ENCODE measurements around the gene SRP9. TPM values are rescaled to one million over a fixed set of nuclear protein-coding genes. Genes with fewer than 3 reads are reported as not detected.

Gene SRP9
- total and polyA plus RNA-seq, 2 experiments from 2014 or later: 640 to 728 TPM

DNA sequence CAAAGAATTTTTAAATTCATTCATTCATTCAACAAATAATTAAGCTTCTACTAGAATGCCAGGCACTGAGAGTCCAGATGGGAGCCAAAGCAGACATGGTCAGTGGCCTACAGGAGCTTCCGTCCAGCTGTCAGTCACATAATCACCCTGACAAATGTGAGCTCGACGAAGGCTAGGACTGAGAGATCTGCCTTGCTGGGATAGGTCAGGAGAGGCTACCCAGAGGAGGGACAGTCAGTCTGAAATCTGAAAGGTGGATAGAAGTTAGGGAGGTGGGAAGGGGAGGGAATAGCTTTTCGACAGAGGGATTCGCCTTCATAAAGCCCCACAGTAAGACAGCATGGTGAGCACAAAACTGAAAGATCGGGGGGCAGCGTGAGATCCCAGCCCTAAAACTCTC lies 40.6 kb downstream of the SRP9 start (continued):
- TF ChIP-seq, protein P1, sequence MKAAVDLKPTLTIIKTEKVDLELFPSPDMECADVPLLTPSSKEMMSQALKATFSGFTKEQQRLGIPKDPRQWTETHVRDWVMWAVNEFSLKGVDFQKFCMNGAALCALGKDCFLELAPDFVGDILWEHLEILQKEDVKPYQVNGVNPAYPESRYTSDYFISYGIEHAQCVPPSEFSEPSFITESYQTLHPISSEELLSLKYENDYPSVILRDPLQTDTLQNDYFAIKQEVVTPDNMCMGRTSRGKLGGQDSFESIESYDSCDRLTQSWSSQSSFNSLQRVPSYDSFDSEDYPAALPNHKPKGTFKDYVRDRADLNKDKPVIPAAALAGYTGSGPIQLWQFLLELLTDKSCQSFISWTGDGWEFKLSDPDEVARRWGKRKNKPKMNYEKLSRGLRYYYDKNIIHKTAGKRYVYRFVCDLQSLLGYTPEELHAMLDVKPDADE (IDR thresholded peaks at IDR 0.05): no peak
- TF ChIP-seq POLR2AphosphoS5 (IDR thresholded peaks at IDR 0.05; ENCODE audit: low read depth): no peak
- TF ChIP-seq STAT1 (IDR thresholded peaks at IDR 0.05; ENCODE audit: unreplicated experiment): no peak
- TF ChIP-seq, protein P2, sequence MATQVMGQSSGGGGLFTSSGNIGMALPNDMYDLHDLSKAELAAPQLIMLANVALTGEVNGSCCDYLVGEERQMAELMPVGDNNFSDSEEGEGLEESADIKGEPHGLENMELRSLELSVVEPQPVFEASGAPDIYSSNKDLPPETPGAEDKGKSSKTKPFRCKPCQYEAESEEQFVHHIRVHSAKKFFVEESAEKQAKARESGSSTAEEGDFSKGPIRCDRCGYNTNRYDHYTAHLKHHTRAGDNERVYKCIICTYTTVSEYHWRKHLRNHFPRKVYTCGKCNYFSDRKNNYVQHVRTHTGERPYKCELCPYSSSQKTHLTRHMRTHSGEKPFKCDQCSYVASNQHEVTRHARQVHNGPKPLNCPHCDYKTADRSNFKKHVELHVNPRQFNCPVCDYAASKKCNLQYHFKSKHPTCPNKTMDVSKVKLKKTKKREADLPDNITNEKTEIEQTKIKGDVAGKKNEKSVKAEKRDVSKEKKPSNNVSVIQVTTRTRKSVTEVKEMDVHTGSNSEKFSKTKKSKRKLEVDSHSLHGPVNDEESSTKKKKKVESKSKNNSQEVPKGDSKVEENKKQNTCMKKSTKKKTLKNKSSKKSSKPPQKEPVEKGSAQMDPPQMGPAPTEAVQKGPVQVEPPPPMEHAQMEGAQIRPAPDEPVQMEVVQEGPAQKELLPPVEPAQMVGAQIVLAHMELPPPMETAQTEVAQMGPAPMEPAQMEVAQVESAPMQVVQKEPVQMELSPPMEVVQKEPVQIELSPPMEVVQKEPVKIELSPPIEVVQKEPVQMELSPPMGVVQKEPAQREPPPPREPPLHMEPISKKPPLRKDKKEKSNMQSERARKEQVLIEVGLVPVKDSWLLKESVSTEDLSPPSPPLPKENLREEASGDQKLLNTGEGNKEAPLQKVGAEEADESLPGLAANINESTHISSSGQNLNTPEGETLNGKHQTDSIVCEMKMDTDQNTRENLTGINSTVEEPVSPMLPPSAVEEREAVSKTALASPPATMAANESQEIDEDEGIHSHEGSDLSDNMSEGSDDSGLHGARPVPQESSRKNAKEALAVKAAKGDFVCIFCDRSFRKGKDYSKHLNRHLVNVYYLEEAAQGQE (IDR thresholded peaks at IDR 0.05; ENCODE audit: unreplicated experiment): no peak
- no peak for TF ChIP-seq EZH2phosphoT487 (IDR thresholded peaks at IDR 0.05; ENCODE audit: unreplicated experiment)
- TF ChIP-seq JUNB (IDR thresholded peaks at IDR 0.05; ENCODE audit: unreplicated experiment): no peak
- no peak for TF ChIP-seq ZNF114 (CRISPR knock-in tag; IDR thresholded peaks at IDR 0.05)

DNA sequence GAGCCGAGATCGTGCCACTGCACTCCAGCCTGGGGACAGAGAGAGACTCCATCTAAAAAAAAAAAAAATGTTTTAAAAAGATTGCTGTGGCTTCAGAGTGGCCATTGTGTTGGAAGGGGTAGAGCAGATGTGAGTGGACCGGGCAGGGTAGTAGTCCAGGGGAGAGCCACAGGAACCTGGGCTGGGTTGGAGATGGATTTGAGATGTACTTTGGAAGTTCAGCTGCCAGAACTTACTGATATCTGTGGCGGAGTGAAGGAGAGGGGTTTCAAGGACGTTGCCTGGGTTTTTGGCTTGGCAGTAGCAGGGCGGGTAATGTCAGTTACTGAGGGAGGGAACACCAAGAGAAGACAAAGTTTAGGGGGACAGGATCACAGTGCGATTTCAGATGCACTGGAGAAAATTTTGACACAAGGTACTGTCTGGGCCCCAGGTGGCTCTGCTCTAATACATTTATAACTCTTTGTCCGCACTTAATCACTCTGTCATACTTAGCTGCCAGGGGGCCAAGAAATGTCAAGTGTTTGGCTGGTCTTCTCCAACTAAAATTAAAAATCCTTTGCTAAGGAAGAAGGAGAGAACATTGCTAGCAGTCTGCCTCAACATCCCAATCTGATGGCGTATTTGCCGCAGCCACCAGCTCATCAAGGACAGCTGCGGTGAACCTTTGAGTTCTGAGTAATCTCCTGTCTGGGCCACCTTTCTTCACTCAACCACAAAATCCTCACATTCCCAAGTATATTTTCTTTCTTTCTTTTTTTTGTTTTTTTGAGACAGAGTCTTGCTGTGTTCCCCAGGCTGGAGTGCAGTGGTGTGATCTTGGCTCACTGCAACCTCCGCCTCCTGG lies 41.9 kb downstream of the SRP9 start:
- no peaks in the 10 kb centered on the region for H3K27me3 ChIP-seq (ENCODE audit: insufficient read depth)
- H3K9me3 Mint-ChIP-seq: no peaks in the 10 kb centered on the region
- H4K20me1 ChIP-seq (replicated peaks; ENCODE audit: insufficient read depth): no peaks in the 10 kb centered on the region; the same call in none of the 2 replicates
- no peak overlapping the region for H3K4me3 Mint-ChIP-seq
- DNase-seq (ENCODE audit: low spot score) (no peak), ATAC-seq (no peak)
- H3F3A ChIP-seq (replicated peaks; ENCODE audit: low read depth): 0 out of 2 replicates have a peak, but pooled peaks cover 6% of the 10 kb centered on the region
- no peak overlapping the region for H2AFZ ChIP-seq
- peak overlapping the region; percentile 43 for H3K27ac Mint-ChIP-seq
- H3K4me1 ChIP-seq (ENCODE audit: insufficient read depth): peaks cover 41% of the 10 kb centered on the region
- peaks cover 68% of the 10 kb centered on the region for H3K79me2 ChIP-seq (replicated peaks; ENCODE audit: insufficient read depth)
- peaks cover 50% of the 10 kb centered on the region for H3K4me1 Mint-ChIP-seq
- H3K27me3 Mint-ChIP-seq (ENCODE audit: insufficient read depth, low read depth, poor library complexity): peaks cover 2% of the 10 kb centered on the region
- no peak overlapping the region for H3K4me2 ChIP-seq
- H3K36me3 ChIP-seq (ENCODE audit: insufficient read depth): no peaks in the 10 kb centered on the region
- peaks cover 14% of the 10 kb centered on the region for H3K36me3 Mint-ChIP-seq (ENCODE audit: low read depth)
- no peak overlapping the region for H3K4me3 ChIP-seq
- no peak overlapping the region for H3K27ac ChIP-seq (ENCODE audit: low read depth)
- no peaks in the 10 kb centered on the region for H3K9me2 ChIP-seq (ENCODE audit: insufficient read depth)
- TF ChIP-seq ZNF331 (CRISPR knock-in tag; IDR thresholded peaks at IDR 0.05; ENCODE audit: low read depth): no peak
- TF ChIP-seq CREB1 (CRISPR knock-in tag; IDR thresholded peaks at IDR 0.05; ENCODE audit: low read depth): no peak
- TF ChIP-seq STAT1 (IDR thresholded peaks at IDR 0.05; ENCODE audit: unreplicated experiment): no peak
- no peak for TF ChIP-seq NANOG (IDR thresholded peaks at IDR 0.05; ENCODE audit: borderline replicate concordance)
- TF ChIP-seq, protein P1 (IDR thresholded peaks at IDR 0.05): no peak
- TF ChIP-seq EZH2 (IDR thresholded peaks at IDR 0.05; ENCODE audit: low read depth, unreplicated experiment): no peak
- TF ChIP-seq EZH2phosphoT487 (IDR thresholded peaks at IDR 0.05; ENCODE audit: unreplicated experiment): no peak
- TF ChIP-seq, protein P3, sequence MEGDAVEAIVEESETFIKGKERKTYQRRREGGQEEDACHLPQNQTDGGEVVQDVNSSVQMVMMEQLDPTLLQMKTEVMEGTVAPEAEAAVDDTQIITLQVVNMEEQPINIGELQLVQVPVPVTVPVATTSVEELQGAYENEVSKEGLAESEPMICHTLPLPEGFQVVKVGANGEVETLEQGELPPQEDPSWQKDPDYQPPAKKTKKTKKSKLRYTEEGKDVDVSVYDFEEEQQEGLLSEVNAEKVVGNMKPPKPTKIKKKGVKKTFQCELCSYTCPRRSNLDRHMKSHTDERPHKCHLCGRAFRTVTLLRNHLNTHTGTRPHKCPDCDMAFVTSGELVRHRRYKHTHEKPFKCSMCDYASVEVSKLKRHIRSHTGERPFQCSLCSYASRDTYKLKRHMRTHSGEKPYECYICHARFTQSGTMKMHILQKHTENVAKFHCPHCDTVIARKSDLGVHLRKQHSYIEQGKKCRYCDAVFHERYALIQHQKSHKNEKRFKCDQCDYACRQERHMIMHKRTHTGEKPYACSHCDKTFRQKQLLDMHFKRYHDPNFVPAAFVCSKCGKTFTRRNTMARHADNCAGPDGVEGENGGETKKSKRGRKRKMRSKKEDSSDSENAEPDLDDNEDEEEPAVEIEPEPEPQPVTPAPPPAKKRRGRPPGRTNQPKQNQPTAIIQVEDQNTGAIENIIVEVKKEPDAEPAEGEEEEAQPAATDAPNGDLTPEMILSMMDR (conservative IDR thresholded peaks at IDR 0.05; ENCODE audit: low read depth in 2 of 2): no peak
- no peak for TF ChIP-seq POLR2AphosphoS5 (IDR thresholded peaks at IDR 0.05; ENCODE audit: low read depth)
- no peak for TF ChIP-seq ZNF114 (CRISPR knock-in tag; IDR thresholded peaks at IDR 0.05)
- TF ChIP-seq, protein P2 (IDR thresholded peaks at IDR 0.05; ENCODE audit: unreplicated experiment): no peak

Measured in GM23338 (cell line).